ENCODE results near the gene SLC10A3. TPM values are rescaled to one million over a fixed set of nuclear protein-coding genes. Genes with fewer than 3 reads are reported as not detected.
A peak's percentile ranks its signal among the peaks of the same experiment; 100 is the strongest.

The SLC10A3 gene
- total RNA-seq, 6 donors from 2014 or later = 16.8 to 33.4 (median 28.7) TPM

GRCh38 chrX:154507673-154508383 is 17.4 kb upstream of the SLC10A3 start:
- DNase-seq (no peak), ATAC-seq (ENCODE audit: low FRiP score in 2 of 2) (no peak)
- Histone ChIP-seq H3K9me3 (peaks cover 0 to 10% (median 0%) of the 10 kb centered on the region in 4 donors), H3K4me1 (no peaks in the 10 kb centered on the region), H3K27ac (no peak overlapping the region), H3K36me3 (peaks cover 0 to 28% (median 14%) of the 10 kb centered on the region in 4 donors), H3K27me3 (no peaks in the 10 kb centered on the region), H3K4me3 (no peak overlapping the region)
- 84 to 100% methylated on average over 5 to 18 of the region's 24 CpGs for WGBS, 2 donors
- TF ChIP-seq POLR2AphosphoS5 (IDR thresholded peaks at IDR 0.05) (no peak), EP300 (IDR thresholded peaks at IDR 0.05) (no peak), POLR2A (IDR thresholded peaks at IDR 0.05) (no peak), CTCF (IDR thresholded peaks at IDR 0.05) (no peak)

GRCh38 chrX:154506483-154507332 is 16.3 kb upstream of the SLC10A3 start:
- TF ChIP-seq POLR2A (IDR thresholded peaks at IDR 0.05) = no peak
- no peak for TF ChIP-seq CTCF (IDR thresholded peaks at IDR 0.05)
- no peak for TF ChIP-seq POLR2AphosphoS5 (IDR thresholded peaks at IDR 0.05)
- no peak for TF ChIP-seq EP300 (IDR thresholded peaks at IDR 0.05)
- ATAC-seq (ENCODE audit: low FRiP score in 2 of 2) (no peak), DNase-seq (peak in 1 of 2 donors; percentile 41)
- H3K4me1 ChIP-seq = no peaks in the 10 kb centered on the region
- no peak overlapping the region for H3K27ac ChIP-seq
- peaks cover 0 to 10% (median 0%) of the 10 kb centered on the region in 4 donors for H3K9me3 ChIP-seq
- peaks cover 0 to 28% (median 14%) of the 10 kb centered on the region in 4 donors for H3K36me3 ChIP-seq
- 89 to 94% methylated on average over 8 to 29 of the region's 37 CpGs for WGBS, 2 donors
- H3K4me3 ChIP-seq = no peak overlapping the region
- no peaks in the 10 kb centered on the region for H3K27me3 ChIP-seq

- TF ChIP-seq CTCF (IDR thresholded peaks at IDR 0.05) (no peak), POLR2A (IDR thresholded peaks at IDR 0.05) (no peak), POLR2AphosphoS5 (IDR thresholded peaks at IDR 0.05) (no peak), EP300 (IDR thresholded peaks at IDR 0.05) (no peak)
- peak in 1 of 2 donors; percentile 16 for ATAC-seq (ENCODE audit: low FRiP score in 2 of 2)
- H3K36me3 ChIP-seq = peaks cover 0 to 28% (median 12%) of the 10 kb centered on the region in 4 donors
Measured at GRCh38 chrX:154505734-154506133, 15.3 kb upstream of the SLC10A3 start.

GRCh38 chrX:154502989-154503388 is 12.6 kb upstream of the SLC10A3 start:
- DNase-seq = no peak
- H3K9me3 ChIP-seq = no peaks in the 10 kb centered on the region
- TF ChIP-seq CTCF (IDR thresholded peaks at IDR 0.05) = no peak
- TF ChIP-seq EP300 (IDR thresholded peaks at IDR 0.05) = no peak
- TF ChIP-seq POLR2A (IDR thresholded peaks at IDR 0.05) = no peak
- TF ChIP-seq POLR2AphosphoS5 (IDR thresholded peaks at IDR 0.05) = no peak

More at GRCh38 chrX:154505734-154506133, 15.3 kb upstream of the SLC10A3 start:
- H3K9me3 ChIP-seq = peaks cover 0 to 10% (median 0%) of the 10 kb centered on the region in 4 donors
- 85 to 91% methylated on average over 6 to 12 of the region's 12 CpGs for WGBS, 2 donors
- H3K4me3 ChIP-seq = no peak overlapping the region
- no peaks in the 10 kb centered on the region for H3K4me1 ChIP-seq
- no peaks in the 10 kb centered on the region for H3K27me3 ChIP-seq
- no peak overlapping the region for H3K27ac ChIP-seq
- no peak for DNase-seq

More at GRCh38 chrX:154502989-154503388, 12.6 kb upstream of the SLC10A3 start:
- WGBS, 2 donors = 78 to 79% methylated on average over 3 of the region's 3 CpGs
- H3K4me3 ChIP-seq = no peak overlapping the region
- no peaks in the 10 kb centered on the region for H3K4me1 ChIP-seq
- H3K36me3 ChIP-seq = peaks cover 0 to 24% (median 10%) of the 10 kb centered on the region in 4 donors
- no peaks in the 10 kb centered on the region for H3K27me3 ChIP-seq
- ATAC-seq (ENCODE audit: low FRiP score in 2 of 2) = no peak
- no peak overlapping the region for H3K27ac ChIP-seq

Measured in upper lobe of left lung (tissue), 6 donors.